K562 (cell line): ENCODE results near the gene CAMSAP2. TPM values are rescaled to one million over a fixed set of nuclear protein-coding genes. Genes with fewer than 3 reads are reported as not detected.

Source experiments
- BHLHE40 ChIP-seq: IDR thresholded peaks from 2 replicates; pipeline ENCODE4 v1.6.1; 2011; ENCODE audit warnings: low read length, improper control_type of control experiment
- CBFA2T3 ChIP-seq: fragments of 450-650 bp; IDR thresholded peaks from 2 replicates; pipeline ENCODE4 v1.6.1; 2017
- ELF4 ChIP-seq: fragments of 450-650 bp; formaldehyde crosslinking; IDR thresholded peaks from 2 replicates; pipeline ENCODE4 v1.4.0; 2022; ENCODE audit warnings: missing genetic modification characterization
- GABPB2 ChIP-seq: fragments of 250-450 bp; sonication (Bioruptor Pico); conservative IDR thresholded peaks from 2 replicates; pipeline ENCODE4 v1.5.1; 2021; ENCODE audit warnings: mild to moderate bottlenecking
- HNRNPLL ChIP-seq: fragments of 200-400 bp; formaldehyde crosslinking; IDR thresholded peaks from 2 replicates; pipeline ENCODE4 v1.6.1; 2017; ENCODE audit warnings: low read length, low read depth, mild to moderate bottlenecking; ENCODE audit not compliant: poor library complexity, severe bottlenecking
- MAFK ChIP-seq: IDR thresholded peaks from 2 replicates; pipeline ENCODE4 v1.6.1; 2011; ENCODE audit warnings: low read length, improper control_type of control experiment
- RBM14 ChIP-seq: fragments of 200-400 bp; formaldehyde crosslinking; IDR thresholded peaks from 2 replicates; pipeline ENCODE4 v1.6.1; 2018; ENCODE audit warnings: low read depth, mild to moderate bottlenecking, low read length, moderate library complexity, borderline replicate concordance; ENCODE audit not compliant: insufficient read depth
- RBM34 ChIP-seq: fragments of 200-400 bp; formaldehyde crosslinking; IDR thresholded peaks from 2 replicates; pipeline ENCODE4 v1.6.1; 2018; ENCODE audit warnings: low read length, borderline replicate concordance; ENCODE audit not compliant: insufficient read depth
- SP2 ChIP-seq: IDR thresholded peaks from 2 replicates; pipeline ENCODE4 v1.6.1; 2011; ENCODE audit warnings: mild to moderate bottlenecking, low read depth, low read length, moderate library complexity; ENCODE audit not compliant: poor library complexity, severe bottlenecking; ENCODE audit errors: extremely low read depth
- TFAM ChIP-seq: fragments of 250-450 bp; sonication (Bioruptor Pico); conservative IDR thresholded peaks from 2 replicates; pipeline ENCODE4 v1.5.0; 2021; ENCODE audit warnings: mild to moderate bottlenecking, moderate library complexity
- THAP7 ChIP-seq: fragments of 250-450 bp; sonication (Bioruptor Pico); IDR thresholded peaks from 2 replicates; pipeline ENCODE4 v1.5.0; 2021
- TOE1 ChIP-seq, 2 experiments: fragments of 450-650 bp in 1 of 2; sonication (generic) in 1 of 2; formaldehyde crosslinking in 1 of 2; IDR thresholded peaks; 2 replicates each; pipeline versions ENCODE4 v1.7.1 to v1.8.0; 2016 to 2022; ENCODE audit warnings: borderline replicate concordance in 2 of 2, mild to moderate bottlenecking in 2 of 2, antibody characterized with exemption in 1 of 2, inconsistent platforms in 1 of 2, low read depth in 1 of 2, missing genetic modification reagents in 1 of 2, moderate library complexity in 1 of 2
- ZBTB7A ChIP-seq: IDR thresholded peaks from 2 replicates; pipeline ENCODE4 v1.6.1; 2011; ENCODE audit warnings: low read depth, mild to moderate bottlenecking, low read length, moderate library complexity, borderline replicate concordance; ENCODE audit not compliant: control insufficient read depth
- ZEB2 ChIP-seq: fragments of 450-650 bp; IDR thresholded peaks from 2 replicates; pipeline ENCODE4 v1.6.1; 2016
- ZNF143 ChIP-seq: sonication (generic); formaldehyde crosslinking; IDR thresholded peaks from 2 replicates; pipeline ENCODE4 v1.9.0; 2022; ENCODE audit warnings: mild to moderate bottlenecking, missing genetic modification reagents
- ZNF511 ChIP-seq: sonication (generic); formaldehyde crosslinking; IDR thresholded peaks from 2 replicates; pipeline ENCODE4 v1.8.0; 2022; ENCODE audit warnings: mild to moderate bottlenecking, missing genetic modification reagents
- ZNF76 ChIP-seq: fragments of 250-450 bp; sonication (Bioruptor Pico); IDR thresholded peaks from 2 replicates; pipeline ENCODE4 v1.4.0; 2020; ENCODE audit warnings: mild to moderate bottlenecking, moderate library complexity, borderline replicate concordance
- ZNF780A ChIP-seq: fragments of 250-450 bp; sonication (Bioruptor Pico); IDR thresholded peaks from 2 replicates; pipeline ENCODE4 v1.5.0; 2021; ENCODE audit warnings: mild to moderate bottlenecking
- polyA plus RNA-seq, 8 experiments: library from polyadenylated mRNA; depleted of rRNA in 4 of 8; stranded (reverse) in 5 of 8; unstranded in 3 of 8; fragments of >200 nt; fragmentation: Nextera tagmentation in 2 of 8; fragmentation: Illumina TruSeq in 1 of 8; extraction: Ambion mirVana in 2 of 8; extraction: Trizol in 1 of 8; gene quantifications; 2 replicates each; pipeline versions ENCODE4 v1.2.1 to v1.2.3, GENCODE V29; 2011 to 2014; ENCODE audit warnings: inconsistent platforms in 1 of 8, missing spikeins in 1 of 8
- total RNA-seq, 7 experiments: library from RNA; depleted of rRNA in 6 of 7; stranded (reverse); fragments of >200 nt in 6 of 7; fragmentation: Illumina TruSeq in 2 of 7; extraction: Trizol in 2 of 7; gene quantifications; 2 replicates each; pipeline versions ENCODE4 v1.2.1 to v1.2.3, GENCODE V29; 2011 to 2021; ENCODE audit warnings: low replicate concordance in 1 of 7
- TF ChIP-seq, protein P1 (sequence below): fragments of 450-650 bp; formaldehyde crosslinking; conservative IDR thresholded peaks from 2 replicates; pipeline ENCODE4 v1.4.0; 2022; ENCODE audit warnings: mild to moderate bottlenecking, missing genetic modification characterization
- TF ChIP-seq, protein P2 (sequence below): fragments of 250-450 bp; sonication (Bioruptor Pico); IDR thresholded peaks from 2 replicates; pipeline ENCODE4 v1.4.0; 2020; ENCODE audit warnings: mild to moderate bottlenecking, moderate library complexity
- TF ChIP-seq, protein P3 (sequence below), 3 experiments: IDR thresholded peaks in 2 of 3; conservative IDR thresholded peaks in 1 of 3; 2 replicates each; pipeline ENCODE4 v1.5.1; 2011 to 2012; ENCODE audit warnings: low read length in 3 of 3, mild to moderate bottlenecking in 3 of 3, control low read depth in 2 of 3, improper control_type of control experiment in 1 of 3, inconsistent platforms in 1 of 3, low read depth in 1 of 3, mixed read lengths in 1 of 3, moderate library complexity in 1 of 3; ENCODE audit not compliant: insufficient read depth in 2 of 3

Gene CAMSAP2
- total and polyA plus RNA-seq, 9 of the 15 experiments (the other 6 are each of a cell fraction or from before 2014, with no cell fraction given) = 1.4 to 7.5 (median 2.7) TPM

- TF ChIP-seq SP2 (no peak), THAP7 (CRISPR knock-in tag) (0 out of 2 replicates have a peak, but pooled peaks have one; percentile 17), ZNF76 (CRISPR knock-in tag) (peak; percentile 75; the same call in 1 of the 2 replicates), ZEB2 (no peak), ZNF780A (no peak), RBM14 (no peak), GABPB2 (no peak), TOE1 (IDR thresholded peaks at IDR 0.05; ENCODE audit: borderline replicate concordance) (0 out of 2 replicates have a peak, but pooled peaks have one; percentile 8), TOE1 (CRISPR knock-in tag; IDR thresholded peaks at IDR 0.05; ENCODE audit: borderline replicate concordance, low read depth) (no peak), HNRNPLL (no peak), ZBTB7A (no peak), BHLHE40 (no peak), MAFK (no peak), ZNF143 (no peak), ZNF511 (no peak), RBM34 (no peak), ELF4 (CRISPR knock-in tag) (peak; percentile 26; the same call in 1 of the 2 replicates), CBFA2T3 (no peak), TFAM (CRISPR knock-in tag) (no peak)
- TF ChIP-seq, protein P1, sequence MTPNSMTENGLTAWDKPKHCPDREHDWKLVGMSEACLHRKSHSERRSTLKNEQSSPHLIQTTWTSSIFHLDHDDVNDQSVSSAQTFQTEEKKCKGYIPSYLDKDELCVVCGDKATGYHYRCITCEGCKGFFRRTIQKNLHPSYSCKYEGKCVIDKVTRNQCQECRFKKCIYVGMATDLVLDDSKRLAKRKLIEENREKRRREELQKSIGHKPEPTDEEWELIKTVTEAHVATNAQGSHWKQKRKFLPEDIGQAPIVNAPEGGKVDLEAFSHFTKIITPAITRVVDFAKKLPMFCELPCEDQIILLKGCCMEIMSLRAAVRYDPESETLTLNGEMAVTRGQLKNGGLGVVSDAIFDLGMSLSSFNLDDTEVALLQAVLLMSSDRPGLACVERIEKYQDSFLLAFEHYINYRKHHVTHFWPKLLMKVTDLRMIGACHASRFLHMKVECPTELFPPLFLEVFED = 0 out of 2 replicates have a peak, but pooled peaks have one; percentile 53
- TF ChIP-seq, protein P2, sequence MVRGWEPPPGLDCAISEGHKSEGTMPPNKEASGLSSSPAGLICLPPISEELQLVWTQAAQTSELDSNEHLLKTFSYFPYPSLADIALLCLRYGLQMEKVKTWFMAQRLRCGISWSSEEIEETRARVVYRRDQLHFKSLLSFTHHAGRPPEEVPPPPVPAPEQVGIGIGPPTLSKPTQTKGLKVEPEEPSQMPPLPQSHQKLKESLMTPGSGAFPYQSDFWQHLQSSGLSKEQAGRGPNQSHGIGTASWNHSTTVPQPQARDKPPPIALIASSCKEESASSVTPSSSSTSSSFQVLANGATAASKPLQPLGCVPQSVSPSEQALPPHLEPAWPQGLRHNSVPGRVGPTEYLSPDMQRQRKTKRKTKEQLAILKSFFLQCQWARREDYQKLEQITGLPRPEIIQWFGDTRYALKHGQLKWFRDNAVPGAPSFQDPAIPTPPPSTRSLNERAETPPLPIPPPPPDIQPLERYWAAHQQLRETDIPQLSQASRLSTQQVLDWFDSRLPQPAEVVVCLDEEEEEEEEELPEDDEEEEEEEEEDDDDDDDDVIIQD = no peak
- TF ChIP-seq, protein P3, sequence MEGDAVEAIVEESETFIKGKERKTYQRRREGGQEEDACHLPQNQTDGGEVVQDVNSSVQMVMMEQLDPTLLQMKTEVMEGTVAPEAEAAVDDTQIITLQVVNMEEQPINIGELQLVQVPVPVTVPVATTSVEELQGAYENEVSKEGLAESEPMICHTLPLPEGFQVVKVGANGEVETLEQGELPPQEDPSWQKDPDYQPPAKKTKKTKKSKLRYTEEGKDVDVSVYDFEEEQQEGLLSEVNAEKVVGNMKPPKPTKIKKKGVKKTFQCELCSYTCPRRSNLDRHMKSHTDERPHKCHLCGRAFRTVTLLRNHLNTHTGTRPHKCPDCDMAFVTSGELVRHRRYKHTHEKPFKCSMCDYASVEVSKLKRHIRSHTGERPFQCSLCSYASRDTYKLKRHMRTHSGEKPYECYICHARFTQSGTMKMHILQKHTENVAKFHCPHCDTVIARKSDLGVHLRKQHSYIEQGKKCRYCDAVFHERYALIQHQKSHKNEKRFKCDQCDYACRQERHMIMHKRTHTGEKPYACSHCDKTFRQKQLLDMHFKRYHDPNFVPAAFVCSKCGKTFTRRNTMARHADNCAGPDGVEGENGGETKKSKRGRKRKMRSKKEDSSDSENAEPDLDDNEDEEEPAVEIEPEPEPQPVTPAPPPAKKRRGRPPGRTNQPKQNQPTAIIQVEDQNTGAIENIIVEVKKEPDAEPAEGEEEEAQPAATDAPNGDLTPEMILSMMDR (IDR thresholded peaks at IDR 0.05 in 2 of 3, conservative IDR thresholded peaks at IDR 0.05 in 1 of 3; ENCODE audit: insufficient read depth in 2 of 3, low read depth in 1 of 3, low read length in 3 of 3) = no peak
Measured at GRCh38 chr1:200738949-200739651, 407 bp downstream of the CAMSAP2 start (continued).
